Neural cell (in vitro differentiated cells): ENCODE measurements around the gene NEUROD1.

Experiments used
- EP300 ChIP-seq: fragments of 450-650 bp; conservative IDR thresholded peaks from 2 replicates; pipeline ENCODE4 v1.6.1; 2014; ENCODE audit warnings: antibody characterized with exemption, mild to moderate bottlenecking, moderate library complexity; ENCODE audit not compliant: poor library complexity, severe bottlenecking
- EZH2 ChIP-seq: fragments of 200-600, 300-800 bp; shearing (Covaris generic), sonication (generic); IDR thresholded peaks from 2 replicates; pipeline ENCODE4 v1.6.1; 2014; ENCODE audit warnings: antibody characterized with exemption, low read length, borderline replicate concordance, mild to moderate bottlenecking; ENCODE audit not compliant: insufficient read depth, poor library complexity, severe bottlenecking
- MXI1 ChIP-seq: fragments of 450-650 bp; conservative IDR thresholded peaks from 2 replicates; pipeline ENCODE4 v1.6.1; 2014; ENCODE audit warnings: antibody characterized with exemption, mild to moderate bottlenecking; ENCODE audit not compliant: poor library complexity, severe bottlenecking
- POLR2AphosphoS5 ChIP-seq: IDR thresholded peaks from 2 replicates; pipeline ENCODE4 v1.6.1; 2012
- RAD21 ChIP-seq: fragments of 450-650 bp; conservative IDR thresholded peaks from 2 replicates; pipeline ENCODE4 v1.6.1; 2014; ENCODE audit warnings: antibody characterized with exemption, mild to moderate bottlenecking, moderate library complexity
- TF ChIP-seq, protein P1 (sequence below): fragments of 450-650 bp; IDR thresholded peaks from 2 replicates; pipeline ENCODE4 v1.5.1; 2014; ENCODE audit warnings: antibody characterized with exemption, mild to moderate bottlenecking, moderate library complexity; ENCODE audit not compliant: poor library complexity, severe bottlenecking

DNA sequence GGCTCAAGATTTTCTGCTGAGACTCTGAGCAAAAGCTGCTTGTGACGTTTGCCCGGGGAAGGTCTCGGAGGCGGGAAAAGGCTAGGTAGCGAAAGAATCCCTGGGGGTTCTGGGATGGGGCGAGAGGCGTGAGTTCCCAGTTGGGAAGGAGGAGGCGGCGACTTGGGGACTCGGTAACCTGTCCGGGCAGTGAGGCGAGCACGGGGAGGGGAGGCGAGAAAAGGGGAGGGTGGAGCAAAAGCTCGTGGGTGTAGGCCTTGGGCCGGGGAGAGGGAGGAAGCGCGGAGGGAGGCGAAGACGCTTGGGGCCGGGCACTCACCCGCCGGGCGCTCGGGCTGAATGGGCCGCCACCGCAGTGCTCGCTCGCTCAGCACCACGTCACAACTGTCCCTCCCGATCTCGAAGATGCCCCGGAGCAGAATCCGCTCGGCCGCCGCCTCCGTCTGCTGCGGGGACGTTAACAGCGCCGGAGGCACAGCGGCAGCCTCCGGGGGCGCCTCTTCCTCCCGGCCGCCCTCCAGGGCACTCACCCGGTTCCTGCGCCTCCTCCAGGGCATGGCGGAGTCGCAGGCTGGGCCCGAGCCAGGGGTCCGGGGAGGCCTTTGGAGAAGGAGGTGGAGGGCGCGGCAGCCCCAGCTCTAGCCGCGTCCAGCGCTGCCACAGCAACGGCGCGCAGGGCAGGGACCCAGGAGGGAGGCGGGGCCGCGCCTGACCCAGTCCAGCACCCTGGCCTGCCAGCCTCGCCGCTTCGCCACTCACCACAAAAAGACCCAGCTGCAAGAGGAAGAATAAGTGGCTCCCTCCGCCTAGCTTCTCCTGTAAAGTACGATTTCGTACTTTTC, 23.6 kb downstream of the NEUROD1 start, which contains the start of gene CERKL:
- TF ChIP-seq, protein P1, sequence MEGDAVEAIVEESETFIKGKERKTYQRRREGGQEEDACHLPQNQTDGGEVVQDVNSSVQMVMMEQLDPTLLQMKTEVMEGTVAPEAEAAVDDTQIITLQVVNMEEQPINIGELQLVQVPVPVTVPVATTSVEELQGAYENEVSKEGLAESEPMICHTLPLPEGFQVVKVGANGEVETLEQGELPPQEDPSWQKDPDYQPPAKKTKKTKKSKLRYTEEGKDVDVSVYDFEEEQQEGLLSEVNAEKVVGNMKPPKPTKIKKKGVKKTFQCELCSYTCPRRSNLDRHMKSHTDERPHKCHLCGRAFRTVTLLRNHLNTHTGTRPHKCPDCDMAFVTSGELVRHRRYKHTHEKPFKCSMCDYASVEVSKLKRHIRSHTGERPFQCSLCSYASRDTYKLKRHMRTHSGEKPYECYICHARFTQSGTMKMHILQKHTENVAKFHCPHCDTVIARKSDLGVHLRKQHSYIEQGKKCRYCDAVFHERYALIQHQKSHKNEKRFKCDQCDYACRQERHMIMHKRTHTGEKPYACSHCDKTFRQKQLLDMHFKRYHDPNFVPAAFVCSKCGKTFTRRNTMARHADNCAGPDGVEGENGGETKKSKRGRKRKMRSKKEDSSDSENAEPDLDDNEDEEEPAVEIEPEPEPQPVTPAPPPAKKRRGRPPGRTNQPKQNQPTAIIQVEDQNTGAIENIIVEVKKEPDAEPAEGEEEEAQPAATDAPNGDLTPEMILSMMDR: peak; percentile 22
- no peak for TF ChIP-seq RAD21
- TF ChIP-seq POLR2AphosphoS5: no peak
- TF ChIP-seq EZH2: no peak
- TF ChIP-seq MXI1: no peak
- no peak for TF ChIP-seq EP300
